ENCODE measurements around the gene MOB3C. TPM values are rescaled to one million over a fixed set of nuclear protein-coding genes. Genes with fewer than 3 reads are reported as not detected.
A peak's percentile ranks its signal among the peaks of the same experiment; 100 is the strongest.

The MOB3C gene
- total and polyA plus RNA-seq, 10 of the 15 experiments (the other 5 are each of a cell fraction or from before 2014, with no cell fraction given), result 1.0 to 16.0 (median 9.4) TPM

DNA sequence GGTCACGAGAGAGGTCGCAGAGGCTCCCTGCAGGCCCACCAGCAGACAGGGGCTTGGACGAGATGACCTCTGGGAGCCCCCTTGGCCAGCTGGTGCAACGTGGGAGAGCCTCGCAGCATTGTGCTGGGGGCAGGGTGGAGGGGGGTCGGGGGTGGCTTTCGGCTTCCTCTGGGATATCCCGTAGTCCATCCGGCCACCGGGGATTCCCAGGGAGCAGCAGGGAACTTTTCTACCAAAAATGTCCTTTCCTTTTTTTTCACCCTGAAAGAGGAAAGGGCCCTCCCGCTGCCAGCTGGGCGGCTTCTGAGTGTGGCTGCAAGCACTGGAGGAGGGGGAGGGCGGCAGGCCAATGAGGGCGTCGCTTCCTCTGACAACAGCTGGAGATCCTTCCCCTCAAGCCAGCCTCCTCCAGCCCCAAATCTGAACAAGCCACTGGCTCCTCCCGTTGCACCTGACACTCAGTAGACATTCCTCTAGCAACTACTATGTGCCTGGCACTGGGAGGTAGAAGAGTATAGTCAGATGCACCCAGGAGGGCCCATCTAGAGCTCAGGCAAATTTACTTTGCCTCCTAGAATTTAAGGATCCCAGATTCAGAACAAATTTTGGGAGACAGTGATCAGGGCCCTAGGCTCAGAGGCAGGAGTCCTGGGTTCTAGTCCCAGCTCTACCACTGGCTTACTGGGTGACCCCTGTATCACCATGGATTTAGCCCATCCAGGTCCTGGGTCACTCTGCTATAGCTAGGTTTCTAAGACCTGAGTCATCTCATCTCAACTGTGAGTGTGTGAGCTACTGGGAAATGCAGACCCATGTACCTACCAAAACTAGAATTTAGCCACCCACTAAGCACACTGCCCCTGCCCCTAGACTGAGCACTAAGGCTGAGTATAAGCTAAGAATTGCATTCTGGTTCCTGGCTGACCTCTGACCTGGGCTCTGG, 2.7 kb downstream of the MOB3C start (continued):
- TF ChIP-seq, protein P1, sequence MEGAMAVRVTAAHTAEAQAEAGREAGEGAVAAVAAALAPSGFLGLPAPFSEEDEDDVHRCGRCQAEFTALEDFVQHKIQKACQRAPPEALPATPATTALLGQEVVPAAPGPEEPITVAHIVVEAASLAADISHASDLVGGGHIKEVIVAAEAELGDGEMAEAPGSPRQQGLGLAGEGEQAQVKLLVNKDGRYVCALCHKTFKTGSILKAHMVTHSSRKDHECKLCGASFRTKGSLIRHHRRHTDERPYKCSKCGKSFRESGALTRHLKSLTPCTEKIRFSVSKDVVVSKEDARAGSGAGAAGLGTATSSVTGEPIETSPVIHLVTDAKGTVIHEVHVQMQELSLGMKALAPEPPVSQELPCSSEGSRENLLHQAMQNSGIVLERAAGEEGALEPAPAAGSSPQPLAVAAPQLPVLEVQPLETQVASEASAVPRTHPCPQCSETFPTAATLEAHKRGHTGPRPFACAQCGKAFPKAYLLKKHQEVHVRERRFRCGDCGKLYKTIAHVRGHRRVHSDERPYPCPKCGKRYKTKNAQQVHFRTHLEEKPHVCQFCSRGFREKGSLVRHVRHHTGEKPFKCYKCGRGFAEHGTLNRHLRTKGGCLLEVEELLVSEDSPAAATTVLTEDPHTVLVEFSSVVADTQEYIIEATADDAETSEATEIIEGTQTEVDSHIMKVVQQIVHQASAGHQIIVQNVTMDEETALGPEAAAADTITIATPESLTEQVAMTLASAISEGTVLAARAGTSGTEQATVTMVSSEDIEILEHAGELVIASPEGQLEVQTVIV (IDR thresholded peaks at IDR 0.05; ENCODE audit: borderline replicate concordance, partially characterized antibody), result no peak
- TF ChIP-seq, protein P2, sequence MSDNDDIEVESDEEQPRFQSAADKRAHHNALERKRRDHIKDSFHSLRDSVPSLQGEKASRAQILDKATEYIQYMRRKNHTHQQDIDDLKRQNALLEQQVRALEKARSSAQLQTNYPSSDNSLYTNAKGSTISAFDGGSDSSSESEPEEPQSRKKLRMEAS (IDR thresholded peaks at IDR 0.05; ENCODE audit: low read depth, low read length), result no peak
- TF ChIP-seq CHD2 (IDR thresholded peaks at IDR 0.05; ENCODE audit: borderline replicate concordance, low read depth, low read length) (peak; percentile 64; the same call in 1 of the 2 replicates), TCF3 (IDR thresholded peaks at IDR 0.05; ENCODE audit: borderline replicate concordance, insufficient read depth, low read depth, low read length) (peak; percentile 75; the same call in 1 of the 2 replicates), RUNX3 (IDR thresholded peaks at IDR 0.05; ENCODE audit: low read length) (no peak), SMARCA5 (IDR thresholded peaks at IDR 0.05) (no peak), CREM (IDR thresholded peaks at IDR 0.05; ENCODE audit: low read depth) (no peak), SIX5 (IDR thresholded peaks at IDR 0.05; ENCODE audit: low read depth, low read length, severe bottlenecking) (no peak), YBX1 (IDR thresholded peaks at IDR 0.05) (no peak), KAT2A (conservative IDR thresholded peaks at IDR 0.05; ENCODE audit: control insufficient read depth, low read depth, low read length) (no peak), PAX8 (IDR thresholded peaks at IDR 0.05) (no peak), ZNF207 (IDR thresholded peaks at IDR 0.05; ENCODE audit: borderline replicate concordance) (no peak), MEF2B (IDR thresholded peaks at IDR 0.05; ENCODE audit: partially characterized antibody, poor library complexity, severe bottlenecking) (no peak), RELA (IDR thresholded peaks at IDR 0.05; ENCODE audit: borderline replicate concordance, partially characterized antibody) (no peak), ZNF274 (IDR thresholded peaks at IDR 0.05; ENCODE audit: insufficient read depth, insufficient read length) (no peak), PAX5 (IDR thresholded peaks at IDR 0.05; ENCODE audit: borderline replicate concordance, low read depth, low read length) (no peak), DPF2 (IDR thresholded peaks at IDR 0.05) (no peak), JUNB (IDR thresholded peaks at IDR 0.05) (no peak), ZNF622 (IDR thresholded peaks at IDR 0.05) (no peak), TBL1XR1 (IDR thresholded peaks at IDR 0.05; ENCODE audit: low read depth, low read length) (no peak)
- TF ChIP-seq, protein P3, sequence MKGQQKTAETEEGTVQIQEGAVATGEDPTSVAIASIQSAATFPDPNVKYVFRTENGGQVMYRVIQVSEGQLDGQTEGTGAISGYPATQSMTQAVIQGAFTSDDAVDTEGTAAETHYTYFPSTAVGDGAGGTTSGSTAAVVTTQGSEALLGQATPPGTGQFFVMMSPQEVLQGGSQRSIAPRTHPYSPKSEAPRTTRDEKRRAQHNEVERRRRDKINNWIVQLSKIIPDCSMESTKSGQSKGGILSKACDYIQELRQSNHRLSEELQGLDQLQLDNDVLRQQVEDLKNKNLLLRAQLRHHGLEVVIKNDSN (IDR thresholded peaks at IDR 0.05; ENCODE audit: borderline replicate concordance, extremely low read length, insufficient read depth, low read depth, low read length), result no peak
- TF ChIP-seq, protein P4, sequence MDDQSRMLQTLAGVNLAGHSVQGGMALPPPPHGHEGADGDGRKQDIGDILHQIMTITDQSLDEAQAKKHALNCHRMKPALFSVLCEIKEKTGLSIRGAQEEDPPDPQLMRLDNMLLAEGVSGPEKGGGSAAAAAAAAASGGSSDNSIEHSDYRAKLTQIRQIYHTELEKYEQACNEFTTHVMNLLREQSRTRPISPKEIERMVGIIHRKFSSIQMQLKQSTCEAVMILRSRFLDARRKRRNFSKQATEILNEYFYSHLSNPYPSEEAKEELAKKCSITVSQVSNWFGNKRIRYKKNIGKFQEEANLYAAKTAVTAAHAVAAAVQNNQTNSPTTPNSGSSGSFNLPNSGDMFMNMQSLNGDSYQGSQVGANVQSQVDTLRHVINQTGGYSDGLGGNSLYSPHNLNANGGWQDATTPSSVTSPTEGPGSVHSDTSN (IDR thresholded peaks at IDR 0.05; ENCODE audit: insufficient replicate concordance, low read depth, low read length), result peak; percentile 39
- TF ChIP-seq, protein P5, sequence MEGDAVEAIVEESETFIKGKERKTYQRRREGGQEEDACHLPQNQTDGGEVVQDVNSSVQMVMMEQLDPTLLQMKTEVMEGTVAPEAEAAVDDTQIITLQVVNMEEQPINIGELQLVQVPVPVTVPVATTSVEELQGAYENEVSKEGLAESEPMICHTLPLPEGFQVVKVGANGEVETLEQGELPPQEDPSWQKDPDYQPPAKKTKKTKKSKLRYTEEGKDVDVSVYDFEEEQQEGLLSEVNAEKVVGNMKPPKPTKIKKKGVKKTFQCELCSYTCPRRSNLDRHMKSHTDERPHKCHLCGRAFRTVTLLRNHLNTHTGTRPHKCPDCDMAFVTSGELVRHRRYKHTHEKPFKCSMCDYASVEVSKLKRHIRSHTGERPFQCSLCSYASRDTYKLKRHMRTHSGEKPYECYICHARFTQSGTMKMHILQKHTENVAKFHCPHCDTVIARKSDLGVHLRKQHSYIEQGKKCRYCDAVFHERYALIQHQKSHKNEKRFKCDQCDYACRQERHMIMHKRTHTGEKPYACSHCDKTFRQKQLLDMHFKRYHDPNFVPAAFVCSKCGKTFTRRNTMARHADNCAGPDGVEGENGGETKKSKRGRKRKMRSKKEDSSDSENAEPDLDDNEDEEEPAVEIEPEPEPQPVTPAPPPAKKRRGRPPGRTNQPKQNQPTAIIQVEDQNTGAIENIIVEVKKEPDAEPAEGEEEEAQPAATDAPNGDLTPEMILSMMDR (IDR thresholded peaks at IDR 0.05 in 2 of 3, conservative IDR thresholded peaks at IDR 0.05 in 1 of 3; ENCODE audit: control insufficient read depth in 2 of 3, extremely low read depth in 1 of 3, insufficient read depth in 1 of 3, low read depth in 3 of 3, low read length in 3 of 3), result no peak
